NCI-H524 (cell line): ENCODE results near the gene PLA2G4E.

ENCODE experiments used
- DNase-seq, 2 experiments: peaks; one replicate each; lab custom pipeline; 2025; lab: John Stamatoyannopoulos, UW

PLA2G4E gene

GRCh38 chr15:41993472-41994170 lies 27.2 kb downstream of the PLA2G4E start:
- DNase-seq: no peak

- no peak for DNase-seq
Measured at GRCh38 chr15:41992803-41993190, 28.0 kb downstream of the PLA2G4E start.

GRCh38 chr15:41992151-41992802 lies 28.6 kb downstream of the PLA2G4E start:
- DNase-seq: no peak

- DNase-seq: no peak
Measured at GRCh38 chr15:41990691-41991090, 30.2 kb downstream of the PLA2G4E start.

GRCh38 chr15:41990243-41990605 lies 30.6 kb downstream of the PLA2G4E start:
- no peak for DNase-seq

- peak; percentile 50 to 70 for DNase-seq
Measured at GRCh38 chr15:41989573-41990242, 31.1 kb downstream of the PLA2G4E start.

- no peak for DNase-seq
Measured at GRCh38 chr15:41988896-41989572, 31.8 kb downstream of the PLA2G4E start.

- DNase-seq: no peak
Measured at GRCh38 chr15:41987925-41988275, 32.9 kb downstream of the PLA2G4E start.

GRCh38 chr15:41987246-41987924 lies 33.5 kb downstream of the PLA2G4E start:
- DNase-seq: no peak

- DNase-seq: no peak
Measured at GRCh38 chr15:41985236-41986160, 35.3 kb downstream of the PLA2G4E start.

- DNase-seq: no peak
Measured at GRCh38 chr15:41984622-41985021, 36.2 kb downstream of the PLA2G4E start.

- no peak for DNase-seq
Measured at GRCh38 chr15:41983621-41984571, 36.9 kb downstream of the PLA2G4E start.

- DNase-seq: no peak
Measured at GRCh38 chr15:41983221-41983620, 37.6 kb downstream of the PLA2G4E start.

GRCh38 chr15:41982133-41982930 lies 38.5 kb downstream of the PLA2G4E start:
- no peak for DNase-seq

GRCh38 chr15:41981371-41982132 lies 39.3 kb downstream of the PLA2G4E start:
- DNase-seq: no peak

- no peak for DNase-seq
Measured at GRCh38 chr15:41980654-41981323, 40.1 kb downstream of the PLA2G4E start.

- DNase-seq: no peak
Measured at GRCh38 chr15:41979493-41980266, 41.2 kb downstream of the PLA2G4E start.
